ENCODE results near the gene ALDH2. TPM values are rescaled to one million over a fixed set of nuclear protein-coding genes. Genes with fewer than 3 reads are reported as not detected.

Gene ALDH2
- total and polyA plus RNA-seq, 8 donors = 50.3 to 296 (median 131) TPM

GRCh38 chr12:111773801-111774551 lies 7.2 kb downstream of the ALDH2 start:
- Histone ChIP-seq H3K36me3 (peaks cover 0 to 13% (median 4%) of the 10 kb centered on the region in 4 donors), H3K27me3 (no peaks in the 10 kb centered on the region), H3K4me3 (peak overlapping the region in 2 of 4 donors; percentile 0 to 26), H3K4me1 (peaks cover 86 to 100% (median 98%) of the 10 kb centered on the region in 4 donors), H3K9me3 (no peaks in the 10 kb centered on the region), H3K27ac (peak overlapping the region; percentile 90 to 96 (median 94))
- intact Hi-C loops (cut with DNase I; ENCODE audit: low total_unique reads) = no loop called here
- TF ChIP-seq POLR2AphosphoS5 (IDR thresholded peaks at IDR 0.05) (peak; percentile 74 to 79 (median 77)), EP300 (IDR thresholded peaks at IDR 0.05) (no peak), CTCF (IDR thresholded peaks at IDR 0.05) (no peak), POLR2A (IDR thresholded peaks at IDR 0.05) (no peak)
- 17 to 37% (median 20%) methylated on average over 17 of the region's 17 CpGs for WGBS, 5 donors
- peak; percentile 80 to 83 for DNase-seq

GRCh38 chr12:111775205-111776193 lies 8.8 kb downstream of the ALDH2 start:
- H3K27ac ChIP-seq = peak overlapping the region; percentile 90 to 96 (median 94)
- intact Hi-C loops (cut with DNase I; ENCODE audit: low total_unique reads) = no loop called here
- 8 to 17% (median 13%) methylated on average over 15 of the region's 15 CpGs for WGBS, 5 donors
- no peaks in the 10 kb centered on the region for H3K27me3 ChIP-seq
- peaks cover 0 to 23% (median 16%) of the 10 kb centered on the region in 4 donors for H3K36me3 ChIP-seq
- TF ChIP-seq POLR2AphosphoS5 (IDR thresholded peaks at IDR 0.05) (peak; percentile 71 to 90 (median 81)), EP300 (IDR thresholded peaks at IDR 0.05) (no peak)
- peak; percentile 91 to 95 for DNase-seq
- peaks cover 83 to 100% (median 98%) of the 10 kb centered on the region in 4 donors for H3K4me1 ChIP-seq
- peak overlapping the region in 2 of 4 donors; percentile 15 to 28 for H3K4me3 ChIP-seq
- H3K9me3 ChIP-seq = no peaks in the 10 kb centered on the region

- Histone ChIP-seq H3K27ac (peak overlapping the region; percentile 90 to 96 (median 94)), H3K4me1 (peaks cover 78 to 99% (median 87%) of the 10 kb centered on the region in 4 donors), H3K36me3 (peaks cover 6 to 32% (median 29%) of the 10 kb centered on the region in 4 donors), H3K27me3 (no peaks in the 10 kb centered on the region), H3K4me3 (no peak overlapping the region), H3K9me3 (peaks cover 0 to 6% (median 2%) of the 10 kb centered on the region in 4 donors)
- 43 to 66% (median 49%) methylated on average over 3 of the region's 3 CpGs for WGBS, 5 donors
- no peak for DNase-seq
- no peak for TF ChIP-seq POLR2A (IDR thresholded peaks at IDR 0.05)
- peak in 1 of 3 donors; percentile 23 for TF ChIP-seq POLR2AphosphoS5 (IDR thresholded peaks at IDR 0.05)
- intact Hi-C loops (cut with DNase I; ENCODE audit: low total_unique reads) = no loop called here
These were observed 10.2 kb downstream of the ALDH2 start for GRCh38 chr12:111776836-111777344.

GRCh38 chr12:111777345-111778045 lies 10.8 kb downstream of the ALDH2 start:
- WGBS, 5 donors = 25 to 45% (median 30%) methylated on average over 15 to 16 of the region's 16 CpGs
- Histone ChIP-seq H3K27me3 (no peaks in the 10 kb centered on the region), H3K36me3 (peaks cover 6 to 38% (median 35%) of the 10 kb centered on the region in 4 donors), H3K9me3 (peaks cover 0 to 6% (median 2%) of the 10 kb centered on the region in 4 donors), H3K4me1 (peaks cover 73 to 99% (median 81%) of the 10 kb centered on the region in 4 donors), H3K27ac (peak overlapping the region; percentile 90 to 96 (median 94)), H3K4me3 (no peak overlapping the region)
- intact Hi-C loops (cut with DNase I; ENCODE audit: low total_unique reads) = no loop called here
- peak in 2 of 3 donors; percentile 57 to 68 for TF ChIP-seq POLR2AphosphoS5 (IDR thresholded peaks at IDR 0.05)
- TF ChIP-seq CTCF (IDR thresholded peaks at IDR 0.05) = no peak
- TF ChIP-seq EP300 (IDR thresholded peaks at IDR 0.05) = no peak
- TF ChIP-seq POLR2A (IDR thresholded peaks at IDR 0.05) = no peak
- peak; percentile 73 to 87 for DNase-seq

All from stomach (tissue), 9 donors.